ENCODE measurements around the gene KCNN1. TPM values are rescaled to one million over a fixed set of nuclear protein-coding genes. Genes with fewer than 3 reads are reported as not detected.
"Not testable (repeated sequence)": the region's sequence is repeated elsewhere in the genome, so short reads cannot be mapped to it uniquely, and the experiment has no call there.

KCNN1 gene
- 0.25 TPM in 1 of 2 replicates, not detected in the other for total RNA-seq (ENCODE audit: low replicate concordance)

- no peak for TF ChIP-seq CTCF (IDR thresholded peaks at IDR 0.05; ENCODE audit: insufficient read depth, low read length)
- no peak for DNase-seq (ENCODE audit: low read depth)
- no peak within 1 kb of the TSS for H3K4me3 ChIP-seq (ENCODE audit: low read depth, low read length)
Observed at GRCh38 chr19:17966550-17967256, at the start of gene KCNN1. TSS of gene KCNN1 (plus strand) at chr19:17967107. CDS start at chr19:17973889, 6,782 bp downstream.

- not testable (repeated sequence) for H3K4me3 ChIP-seq (ENCODE audit: low read depth, low read length); DNase-seq (ENCODE audit: low read depth)
Observed at GRCh38 chr19:17918151-17918550, 48.8 kb upstream of the KCNN1 start.

- H3K4me3 ChIP-seq (ENCODE audit: low read depth, low read length); DNase-seq (ENCODE audit: low read depth): not testable (repeated sequence)
Observed at GRCh38 chr19:17919122-17919521, 47.8 kb upstream of the KCNN1 start.

- no peak for DNase-seq (ENCODE audit: low read depth)
- no peak overlapping the region for H3K4me3 ChIP-seq (ENCODE audit: low read depth, low read length)
- TF ChIP-seq CTCF (IDR thresholded peaks at IDR 0.05; ENCODE audit: insufficient read depth, low read length), result no peak
Observed at GRCh38 chr19:17920527-17920926, 46.4 kb upstream of the KCNN1 start.

GRCh38 chr19:17922138-17922537 lies 44.8 kb upstream of the KCNN1 start:
- H3K4me3 ChIP-seq (ENCODE audit: low read depth, low read length), result no peak overlapping the region
- DNase-seq (ENCODE audit: low read depth), result no peak
- TF ChIP-seq CTCF (IDR thresholded peaks at IDR 0.05; ENCODE audit: insufficient read depth, low read length), result no peak

- no peak overlapping the region for H3K4me3 ChIP-seq (ENCODE audit: low read depth, low read length)
- DNase-seq (ENCODE audit: low read depth), result no peak
- TF ChIP-seq CTCF (IDR thresholded peaks at IDR 0.05; ENCODE audit: insufficient read depth, low read length), result no peak
Observed at GRCh38 chr19:17926044-17926443, 40.9 kb upstream of the KCNN1 start.

GRCh38 chr19:17929056-17929455 lies 37.9 kb upstream of the KCNN1 start:
- no peak for TF ChIP-seq CTCF (IDR thresholded peaks at IDR 0.05; ENCODE audit: insufficient read depth, low read length)
- DNase-seq (ENCODE audit: low read depth), result no peak
- H3K4me3 ChIP-seq (ENCODE audit: low read depth, low read length), result no peak overlapping the region

GRCh38 chr19:17931532-17932191 lies 35.2 kb upstream of the KCNN1 start:
- peak overlapping the region; percentile 22 for H3K4me3 ChIP-seq (ENCODE audit: low read depth, low read length)
- no peak for DNase-seq (ENCODE audit: low read depth)
- TF ChIP-seq CTCF (IDR thresholded peaks at IDR 0.05; ENCODE audit: insufficient read depth, low read length), result no peak

Measured in fibroblast of the aortic adventitia (primary cell).